Measurements from ENCODE around the gene PTPRD.

The PTPRD gene

DNA sequence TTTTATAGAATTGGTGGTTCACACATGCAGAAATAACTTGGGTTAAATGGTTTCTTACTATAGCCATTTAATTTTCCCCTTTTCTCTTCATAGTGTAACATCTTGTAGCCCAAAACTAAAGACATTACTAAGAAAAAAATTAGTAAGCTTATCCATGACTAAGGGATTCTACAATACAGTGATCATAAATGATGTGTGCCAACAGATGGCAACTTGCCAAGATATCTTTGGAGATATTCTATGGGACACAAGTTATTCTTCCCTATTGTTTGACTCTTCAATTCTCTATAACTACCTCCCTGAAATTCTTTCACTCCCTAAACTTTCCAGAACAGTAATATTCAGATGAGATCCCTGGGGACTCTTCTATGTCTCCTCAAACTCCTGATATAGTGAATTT, 580.6 kb downstream of the PTPRD start:
- in situ Hi-C loops (cut with MboI; ENCODE audit: low sequenced_read_pairs, unreplicated experiment), result no loop called here
- TF ChIP-seq, protein P1, sequence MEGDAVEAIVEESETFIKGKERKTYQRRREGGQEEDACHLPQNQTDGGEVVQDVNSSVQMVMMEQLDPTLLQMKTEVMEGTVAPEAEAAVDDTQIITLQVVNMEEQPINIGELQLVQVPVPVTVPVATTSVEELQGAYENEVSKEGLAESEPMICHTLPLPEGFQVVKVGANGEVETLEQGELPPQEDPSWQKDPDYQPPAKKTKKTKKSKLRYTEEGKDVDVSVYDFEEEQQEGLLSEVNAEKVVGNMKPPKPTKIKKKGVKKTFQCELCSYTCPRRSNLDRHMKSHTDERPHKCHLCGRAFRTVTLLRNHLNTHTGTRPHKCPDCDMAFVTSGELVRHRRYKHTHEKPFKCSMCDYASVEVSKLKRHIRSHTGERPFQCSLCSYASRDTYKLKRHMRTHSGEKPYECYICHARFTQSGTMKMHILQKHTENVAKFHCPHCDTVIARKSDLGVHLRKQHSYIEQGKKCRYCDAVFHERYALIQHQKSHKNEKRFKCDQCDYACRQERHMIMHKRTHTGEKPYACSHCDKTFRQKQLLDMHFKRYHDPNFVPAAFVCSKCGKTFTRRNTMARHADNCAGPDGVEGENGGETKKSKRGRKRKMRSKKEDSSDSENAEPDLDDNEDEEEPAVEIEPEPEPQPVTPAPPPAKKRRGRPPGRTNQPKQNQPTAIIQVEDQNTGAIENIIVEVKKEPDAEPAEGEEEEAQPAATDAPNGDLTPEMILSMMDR (IDR thresholded peaks at IDR 0.05; ENCODE audit: borderline replicate concordance, control extremely low read depth, extremely low read depth, insufficient read depth, missing control alignments), result no peak
- no peak for DNase-seq (ENCODE audit: low spot score)

DNA sequence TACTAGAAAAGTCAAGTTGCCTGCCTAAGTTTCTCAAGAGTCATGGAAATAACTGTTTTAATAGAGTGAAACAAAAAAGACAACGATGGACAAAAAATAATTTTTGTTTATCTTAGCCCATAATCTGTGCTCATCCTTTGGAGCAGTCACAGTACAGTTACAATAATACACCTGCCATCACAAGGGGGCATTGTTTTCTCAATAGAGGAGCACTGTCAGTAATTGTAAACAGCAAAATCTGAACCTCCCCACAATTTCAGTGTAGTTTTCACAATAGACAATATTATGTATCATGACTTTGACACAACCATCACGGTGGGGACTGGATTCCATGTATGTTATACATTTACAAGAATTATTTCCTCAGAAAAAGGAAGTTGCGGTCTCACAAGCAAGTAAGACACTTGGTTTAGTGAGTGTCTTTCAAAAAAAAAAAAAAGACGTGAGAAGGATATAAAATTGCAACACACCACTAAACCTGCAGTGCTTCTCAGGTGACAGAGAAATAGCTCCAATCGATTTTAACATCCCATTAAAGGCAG, 586.3 kb downstream of the PTPRD start:
- TF ChIP-seq, protein P1 (IDR thresholded peaks at IDR 0.05; ENCODE audit: borderline replicate concordance, control extremely low read depth, extremely low read depth, insufficient read depth, missing control alignments), result no peak
- DNase-seq (ENCODE audit: low spot score), result no peak
- in situ Hi-C loops (cut with MboI; ENCODE audit: low sequenced_read_pairs, unreplicated experiment), result no loop called here

DNA sequence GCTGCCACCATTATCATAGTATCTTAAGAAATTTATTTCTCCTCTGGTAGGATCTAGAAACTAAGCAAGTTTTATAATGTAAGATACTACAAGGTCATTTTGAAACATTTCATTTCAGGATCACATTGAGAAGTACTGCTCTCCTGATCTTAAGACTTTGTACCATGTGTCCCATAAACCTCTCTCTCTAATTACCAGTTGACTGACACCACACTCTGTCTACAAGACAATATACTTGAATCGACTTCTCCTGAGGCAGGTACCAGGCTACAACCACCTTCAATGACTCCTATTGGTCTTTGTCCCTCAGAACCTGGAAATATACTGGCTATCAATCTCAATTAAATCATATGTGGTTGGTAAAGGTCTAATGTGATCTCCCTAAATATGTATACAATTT, 597.0 kb downstream of the PTPRD start:
- no peak for DNase-seq (ENCODE audit: low spot score)
- in situ Hi-C loops (cut with MboI; ENCODE audit: low sequenced_read_pairs, unreplicated experiment), result no loop called here

DNA sequence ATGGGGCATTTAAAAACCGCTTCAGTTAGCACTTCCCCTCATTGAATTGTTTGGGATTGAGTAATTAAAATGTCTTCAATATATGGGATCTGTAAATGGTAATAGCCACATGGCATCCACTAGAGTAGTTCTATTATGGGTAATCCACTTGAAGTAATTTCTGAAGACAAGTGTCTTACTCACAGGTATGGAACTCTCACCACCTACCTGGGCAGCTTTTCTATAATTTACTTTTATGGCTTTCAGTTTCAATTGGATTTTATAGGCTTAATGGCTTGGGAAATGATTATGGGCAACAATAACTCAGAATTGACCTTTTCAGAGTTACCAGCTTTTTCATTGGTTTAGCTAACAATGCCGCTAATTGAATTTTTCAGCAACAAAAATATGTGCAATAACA, 597.9 kb downstream of the PTPRD start:
- DNase-seq (ENCODE audit: low spot score), result no peak
- in situ Hi-C loops (cut with MboI; ENCODE audit: low sequenced_read_pairs, unreplicated experiment), result no loop called here
- TF ChIP-seq, protein P1 (IDR thresholded peaks at IDR 0.05; ENCODE audit: borderline replicate concordance, control extremely low read depth, extremely low read depth, insufficient read depth, missing control alignments), result no peak

More for the DNA sequence above, 597.0 kb downstream of the PTPRD start:
- TF ChIP-seq, protein P1 (IDR thresholded peaks at IDR 0.05; ENCODE audit: borderline replicate concordance, control extremely low read depth, extremely low read depth, insufficient read depth, missing control alignments), result no peak

DNA sequence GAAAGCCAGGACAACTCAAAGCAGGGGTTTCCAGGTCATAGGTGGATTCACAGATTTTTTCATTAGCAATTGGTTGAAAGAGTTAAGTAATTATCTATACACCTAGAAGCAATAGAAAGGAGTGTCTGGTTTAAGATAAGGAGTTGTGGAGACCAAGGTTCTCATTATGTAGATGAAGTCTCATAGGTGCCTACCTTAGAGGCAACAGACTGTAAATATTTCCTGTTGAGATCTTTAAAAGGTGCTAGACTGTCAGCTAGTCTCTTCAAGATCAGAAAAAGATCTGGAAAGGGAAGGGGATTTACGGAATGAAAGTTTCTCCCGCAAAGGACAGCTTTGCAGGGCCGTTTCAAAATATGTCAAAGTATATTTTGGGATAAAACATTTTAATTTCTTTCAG, 603.4 kb downstream of the PTPRD start:
- in situ Hi-C loops (cut with MboI; ENCODE audit: low sequenced_read_pairs, unreplicated experiment), result no loop called here
- TF ChIP-seq, protein P1 (IDR thresholded peaks at IDR 0.05; ENCODE audit: borderline replicate concordance, control extremely low read depth, extremely low read depth, insufficient read depth, missing control alignments), result no peak
- DNase-seq (ENCODE audit: low spot score), result no peak

DNA sequence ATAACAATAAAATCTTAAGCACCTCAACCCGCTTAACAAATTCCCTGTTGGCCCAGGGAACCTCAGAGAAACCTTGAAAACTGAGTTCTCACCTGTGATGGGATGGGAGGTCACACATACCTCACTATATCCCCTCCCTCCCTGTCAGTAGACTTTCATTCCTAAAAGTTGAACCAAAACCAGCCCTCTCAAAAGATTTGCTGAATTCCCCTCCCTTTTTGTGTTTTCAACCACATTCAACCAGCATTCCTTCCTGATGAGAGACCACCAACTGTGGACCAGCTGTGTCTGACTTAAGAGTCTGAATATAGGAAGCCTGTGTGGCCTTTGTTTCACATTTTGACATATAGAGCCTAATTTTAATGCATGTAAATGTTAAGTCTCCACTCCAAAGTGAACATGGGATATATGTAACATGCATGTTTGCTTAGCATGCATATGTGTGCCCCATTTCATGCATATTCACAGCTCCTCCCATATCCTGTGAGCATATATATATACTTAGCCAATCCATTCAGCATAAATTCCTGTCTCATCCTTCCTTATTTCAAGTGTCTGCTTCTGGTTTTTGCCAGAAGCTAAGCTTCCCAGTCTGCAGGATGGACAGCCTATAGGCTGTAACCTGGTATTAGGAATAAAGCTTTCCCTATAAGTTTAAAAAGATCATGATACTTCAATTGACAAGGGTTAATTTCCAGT, 604.6 kb downstream of the PTPRD start:
- TF ChIP-seq, protein P1 (IDR thresholded peaks at IDR 0.05; ENCODE audit: borderline replicate concordance, control extremely low read depth, extremely low read depth, insufficient read depth, missing control alignments), result no peak
- no peak for DNase-seq (ENCODE audit: low spot score)
- in situ Hi-C loops (cut with MboI; ENCODE audit: low sequenced_read_pairs, unreplicated experiment), result no loop called here

Measured in GM13976 (cell line).